Psoas muscle (tissue), 8 donors: Measurements from ENCODE around the gene SYNPO2. TPM values are rescaled to one million over a fixed set of nuclear protein-coding genes. Genes with fewer than 3 reads are reported as not detected.
A peak's percentile ranks its signal among the peaks of the same experiment; 100 is the strongest.
"Not testable (repeated sequence)": the region's sequence is repeated elsewhere in the genome, so short reads cannot be mapped to it uniquely, and the experiment has no call there.

ENCODE experiments used
- ATAC-seq, 4 donors: fragments of 200-7000 bp; cut with Tn5 transposase; one replicate each; pipeline ENCODE4 v1.9.1; 2020; ENCODE audit warnings: moderate library complexity in 3 of 4, mild to moderate bottlenecking in 2 of 4
- DNase-seq, 2 donors: peaks; one replicate each; pipeline ENCODE4 v3.0.0-alpha.2; 2020
- H3K27ac ChIP-seq: fragments of 200-600 bp; one replicate; pipeline ENCODE4 v1.8.0; 2022
- H3K27me3 ChIP-seq, 3 donors: fragments of 200-600 bp in 1 of 3; one replicate each; pipeline versions ENCODE4 v1.6.1 to v1.8.0; 2013 to 2022; ENCODE audit warnings: low read length in 2 of 3, mild to moderate bottlenecking in 2 of 3, moderate library complexity in 1 of 3; ENCODE audit not compliant: insufficient read depth in 3 of 3
- H3K36me3 ChIP-seq, 2 donors: fragments of 200-600 bp in 1 of 2; one replicate each; pipeline versions ENCODE4 v1.6.1 to v1.8.0; 2013 to 2022; ENCODE audit warnings: low read depth in 1 of 2, mild to moderate bottlenecking in 1 of 2, moderate library complexity in 1 of 2; ENCODE audit not compliant: insufficient read depth in 1 of 2
- H3K4me1 ChIP-seq: fragments of 200-600 bp; one replicate; pipeline ENCODE4 v1.8.0; 2022
- H3K4me3 ChIP-seq: fragments of 200-600 bp; one replicate; pipeline ENCODE4 v1.8.0; 2022; ENCODE audit warnings: mild to moderate bottlenecking
- H3K9me3 ChIP-seq: fragments of 200-600 bp; one replicate; pipeline ENCODE4 v1.8.0; 2022
- WGBS, 3 donors: extraction: QIAGEN DNeasy Blood & Tissue Kit; methylation state at CpG; one replicate each; pipeline versions ENCODE4 v1.1.6 to v1.1.7; 2013; 5-methylcytosine and 5-hydroxymethylcytosine counted together
- intact Hi-C, 2 donors: fragments of 100-400 bp; cut with DNase I; formaldehyde crosslinking; loops; one replicate each; pipeline versions ENCODE4 v1.11.0 to v1.14.2; 2022
- polyA plus RNA-seq, 3 donors: library from polyadenylated mRNA; stranded (reverse); fragments of 200-250 nt; gene quantifications; one replicate each; pipeline ENCODE4 v1.2.3, GENCODE V29; 2013
- total RNA-seq, 4 donors: library from RNA; stranded (reverse); fragmentation: NEBNext Ultra II Directional in 2 of 4; extraction: Animal tissue kit (Norgen Biotek cat#: 25700) in 2 of 4; gene quantifications; one replicate each; pipeline versions ENCODE4 v1.2.1 to v1.2.4, GENCODE V29; 2021 to 2023
- TF ChIP-seq, protein P1 (sequence below): fragments of 200-600 bp; IDR thresholded peaks from one replicate; pipeline ENCODE4 v1.8.0; 2022; ENCODE audit warnings: antibody characterized with exemption
- donor health status: healthy with polysubstance abuse.
- donor health status: DM: no; HTN: no; CAD: no; lungs with moderate emphysema.
- donor health status: Bipolar disorder and iron deficiency.
- donor health status: healthy.
- donor health status: DM: yes; HTN: yes; CAD: no.
- donor health status: DM: no; HTN: no; CAD: no.
- donor health status: DM: no; HTN: no; CAD: no.
- donor health status: DM: yes; HTN: yes; CAD: no.

The SYNPO2 gene
- total and polyA plus RNA-seq, 7 donors, result 35.7 to 2,858 (median 1,548) TPM

DNA sequence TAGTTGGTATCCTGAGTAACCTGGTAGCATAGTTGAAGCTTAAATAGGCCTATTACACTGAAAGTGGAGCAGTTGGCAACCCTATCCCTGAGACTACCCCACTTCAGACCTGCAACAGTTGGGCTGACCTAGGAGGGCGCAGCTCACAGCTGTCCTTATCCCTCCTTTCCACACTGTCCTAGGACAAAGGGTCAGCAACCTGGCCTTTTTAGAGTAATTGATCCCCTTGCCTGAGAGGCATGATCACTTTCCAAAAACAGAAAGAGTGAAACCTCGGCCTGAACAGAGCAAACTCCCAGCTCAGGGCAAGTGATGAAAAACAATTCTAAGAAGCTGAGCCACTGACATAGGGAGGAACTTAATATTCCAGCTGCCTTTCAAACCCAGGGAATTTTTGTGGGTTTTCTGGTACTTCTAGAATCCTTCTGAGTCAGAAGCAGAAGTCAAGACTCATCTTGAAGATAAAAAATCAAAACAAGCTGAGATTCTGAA, 152.1 kb downstream of the SYNPO2 start:
- intact Hi-C loops, result loop anchor here (2.0 to 10.0 kb wide), 4 partner anchors 60 to 247 kb away; partner anchors contain the start of genes MYOZ2 (in 1 of the 2) and USP53 (in 1 of the 2)
- 25 to 35% (median 27%) methylated on average over 2 of the region's 2 CpGs for WGBS, 3 donors
- Histone ChIP-seq H3K27me3 (no peaks in the 10 kb centered on the region), H3K9me3 (no peaks in the 10 kb centered on the region), H3K4me1 (peaks cover 62% of the 10 kb centered on the region), H3K4me3 (peak overlapping the region; percentile 40), H3K36me3 (no peaks in the 10 kb centered on the region), H3K27ac (peak overlapping the region; percentile 98)
- TF ChIP-seq, protein P1, sequence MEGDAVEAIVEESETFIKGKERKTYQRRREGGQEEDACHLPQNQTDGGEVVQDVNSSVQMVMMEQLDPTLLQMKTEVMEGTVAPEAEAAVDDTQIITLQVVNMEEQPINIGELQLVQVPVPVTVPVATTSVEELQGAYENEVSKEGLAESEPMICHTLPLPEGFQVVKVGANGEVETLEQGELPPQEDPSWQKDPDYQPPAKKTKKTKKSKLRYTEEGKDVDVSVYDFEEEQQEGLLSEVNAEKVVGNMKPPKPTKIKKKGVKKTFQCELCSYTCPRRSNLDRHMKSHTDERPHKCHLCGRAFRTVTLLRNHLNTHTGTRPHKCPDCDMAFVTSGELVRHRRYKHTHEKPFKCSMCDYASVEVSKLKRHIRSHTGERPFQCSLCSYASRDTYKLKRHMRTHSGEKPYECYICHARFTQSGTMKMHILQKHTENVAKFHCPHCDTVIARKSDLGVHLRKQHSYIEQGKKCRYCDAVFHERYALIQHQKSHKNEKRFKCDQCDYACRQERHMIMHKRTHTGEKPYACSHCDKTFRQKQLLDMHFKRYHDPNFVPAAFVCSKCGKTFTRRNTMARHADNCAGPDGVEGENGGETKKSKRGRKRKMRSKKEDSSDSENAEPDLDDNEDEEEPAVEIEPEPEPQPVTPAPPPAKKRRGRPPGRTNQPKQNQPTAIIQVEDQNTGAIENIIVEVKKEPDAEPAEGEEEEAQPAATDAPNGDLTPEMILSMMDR, result no peak
- ATAC-seq (peak; percentile 77 to 87 (median 85)), DNase-seq (peak; percentile 49 to 84)

DNA sequence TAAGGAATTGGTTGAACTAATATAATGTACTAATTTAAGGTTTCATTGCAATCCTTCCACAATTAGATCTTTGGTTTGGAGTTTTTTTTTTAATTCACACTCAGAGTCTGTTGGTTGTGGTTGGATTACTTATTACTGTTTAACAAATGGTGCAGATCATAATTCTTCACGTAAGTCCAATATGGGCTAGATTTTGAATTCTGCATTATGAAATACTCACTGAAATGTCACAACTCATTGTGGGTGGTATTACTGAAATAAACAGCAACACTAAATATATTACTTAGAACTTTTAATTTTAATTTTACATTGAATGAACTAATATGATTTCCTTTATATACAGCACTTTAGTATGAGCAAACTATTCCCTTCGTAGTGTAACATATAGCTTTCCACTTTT, 152.7 kb downstream of the SYNPO2 start:
- TF ChIP-seq, protein P1, result no peak
- WGBS, 3 donors, result 46 to 60% (median 50%) methylated on average over 2 of the region's 2 CpGs
- Histone ChIP-seq H3K4me1 (peaks cover 66% of the 10 kb centered on the region), H3K36me3 (no peaks in the 10 kb centered on the region), H3K27ac (peak overlapping the region; percentile 98), H3K4me3 (peak overlapping the region; percentile 40), H3K27me3 (no peaks in the 10 kb centered on the region), H3K9me3 (no peaks in the 10 kb centered on the region)
- DNase-seq (no peak), ATAC-seq (peak in 3 of 4 donors; percentile 11 to 21 (median 15))
- intact Hi-C loops, result loop anchor here (2.0 to 10.0 kb wide), 4 partner anchors 61 to 246 kb away; partner anchors contain the start of genes MYOZ2 (in 1 of the 2) and USP53 (in 1 of the 2)

DNA sequence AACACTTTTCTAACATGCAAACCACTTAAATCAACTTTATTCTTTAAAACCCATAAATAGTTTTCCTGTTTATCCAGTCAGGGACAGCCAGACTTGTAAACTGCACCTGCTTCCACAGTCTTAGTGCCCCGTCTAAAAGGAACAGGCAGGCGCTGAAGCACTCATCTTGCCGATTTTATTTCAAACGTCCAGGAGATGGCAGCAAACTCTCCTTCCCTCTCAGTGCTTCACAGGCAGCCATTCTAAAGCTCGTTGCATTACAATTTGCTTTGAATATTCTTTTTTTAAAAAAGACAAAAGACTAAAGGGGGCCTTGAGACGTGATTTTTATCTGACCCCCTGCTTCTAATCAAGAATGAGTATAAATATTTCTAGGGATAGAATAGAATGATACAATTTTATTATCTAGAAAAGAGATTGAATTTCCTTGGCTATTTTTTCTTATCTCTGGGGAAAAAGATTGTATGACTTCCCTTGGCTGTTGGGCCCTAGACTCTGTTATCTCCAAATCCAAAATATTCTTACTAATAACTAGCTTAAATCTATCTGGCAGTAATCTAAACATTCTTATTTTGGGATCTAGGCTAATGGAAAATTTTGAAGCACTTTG, 153.4 kb downstream of the SYNPO2 start:
- intact Hi-C loops, result loop anchor here (2.0 to 10.0 kb wide), 4 partner anchors 61 to 245 kb away; partner anchors contain the start of genes MYOZ2 (in 1 of the 2) and USP53 (in 1 of the 2)
- ATAC-seq, result peak; percentile 61 to 68 (median 64)
- peak overlapping the region; percentile 98 for H3K27ac ChIP-seq
- H3K9me3 ChIP-seq, result no peaks in the 10 kb centered on the region
- TF ChIP-seq, protein P1, result peak; percentile 72
- WGBS, 3 donors, result 1 to 2% (median 2%) methylated on average over 6 of the region's 6 CpGs
- no peak for DNase-seq
- H3K36me3 ChIP-seq, result no peaks in the 10 kb centered on the region
- H3K4me1 ChIP-seq, result peaks cover 66% of the 10 kb centered on the region
- no peaks in the 10 kb centered on the region for H3K27me3 ChIP-seq
- peak overlapping the region; percentile 40 for H3K4me3 ChIP-seq

DNA sequence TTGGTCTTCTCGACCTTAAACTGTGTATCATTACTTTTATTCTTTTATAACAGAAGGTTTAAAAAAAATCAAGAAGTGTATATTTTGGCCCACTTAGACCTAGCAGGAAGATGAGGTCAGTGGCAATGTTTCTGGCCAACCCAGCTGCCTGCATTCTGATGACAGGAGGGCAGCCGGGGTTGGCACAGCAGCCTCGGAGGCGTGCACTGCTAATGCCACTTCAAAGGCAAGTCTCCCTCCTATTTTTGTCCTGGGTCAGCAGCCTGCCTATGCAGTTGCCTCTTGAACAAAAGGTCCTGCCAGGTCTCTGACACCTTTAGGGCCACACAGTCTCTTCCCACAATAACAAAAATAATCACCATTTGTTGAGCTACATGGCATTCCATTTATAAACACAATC, 157.6 kb downstream of the SYNPO2 start:
- 14 to 30% (median 21%) methylated on average over 4 of the region's 4 CpGs for WGBS, 3 donors
- Histone ChIP-seq H3K36me3 (no peaks in the 10 kb centered on the region), H3K9me3 (no peaks in the 10 kb centered on the region), H3K4me1 (peaks cover 44% of the 10 kb centered on the region), H3K4me3 (peak overlapping the region; percentile 28), H3K27ac (peak overlapping the region; percentile 98), H3K27me3 (no peaks in the 10 kb centered on the region)
- TF ChIP-seq, protein P1, result no peak
- intact Hi-C loops, result loop anchor here (2.0 to 10.0 kb wide), 3 partner anchors 89 to 167 kb away; partner anchors contain the start of genes MYOZ2 (in 1 of the 2) and USP53 (in 1 of the 2)
- DNase-seq (peak; percentile 80 to 93), ATAC-seq (peak; percentile 90 to 95 (median 92))

DNA sequence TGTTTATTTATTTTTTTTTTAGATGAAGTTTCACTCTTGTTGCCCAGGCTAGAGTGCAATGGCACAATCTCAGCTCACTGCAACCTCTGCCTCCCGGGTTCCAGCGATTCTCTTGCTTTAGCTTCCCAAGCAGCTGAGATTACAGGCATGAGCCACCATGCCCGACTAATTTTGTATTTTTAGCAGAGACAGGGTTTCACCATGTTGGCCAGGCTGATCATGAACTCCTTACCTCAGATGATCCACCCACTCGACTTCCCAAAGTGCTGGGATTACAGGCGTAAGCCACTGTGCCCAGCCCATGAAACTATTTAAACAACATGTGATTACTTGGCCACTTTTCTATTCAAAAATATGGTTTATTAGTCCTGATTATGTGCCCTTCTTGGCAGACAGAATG, 158.4 kb downstream of the SYNPO2 start:
- intact Hi-C loops, result loop anchor here (2.0 to 10.0 kb wide), 3 partner anchors 88 to 166 kb away; partner anchors contain the start of genes MYOZ2 (in 1 of the 2) and USP53 (in 1 of the 2)
- ATAC-seq (peak; percentile 70 to 83 (median 76)), DNase-seq (peak in 1 of 2 donors; percentile 15)
- Histone ChIP-seq H3K4me1 (peaks cover 43% of the 10 kb centered on the region), H3K27ac (peak overlapping the region; percentile 98)
- H3K27me3 ChIP-seq, H3K9me3 ChIP-seq, H3K4me3 ChIP-seq, H3K36me3 ChIP-seq: not testable (repeated sequence)
- whole genome bisulfite sequencing, 3 donors, result 29 to 42% (median 40%) methylated on average over 5 of the region's 5 CpGs
